ENCODE measurements around the gene WNT2.

Gene WNT2

GRCh38 chr7:117325836-117326235 is 3.0 kb upstream of the WNT2 start:
- no peak overlapping the region for H2AFZ ChIP-seq (ENCODE audit: low read depth, low read length, severe bottlenecking)
- H4K20me1 ChIP-seq (ENCODE audit: low read depth, low read length): no peaks in the 10 kb centered on the region
- H3K4me2 ChIP-seq (ENCODE audit: low read depth, low read length, poor library complexity, severe bottlenecking): no peak overlapping the region
- no peaks in the 10 kb centered on the region for H3K79me2 ChIP-seq (ENCODE audit: insufficient read depth, low read length)
- H3F3A ChIP-seq (ENCODE audit: insufficient read depth): no peaks in the 10 kb centered on the region
- no peak for TF ChIP-seq CTCF (IDR thresholded peaks at IDR 0.05; ENCODE audit: insufficient read depth, low read length, poor library complexity, severe bottlenecking)
- no peak for TF ChIP-seq EZH2phosphoT487 (conservative IDR thresholded peaks at IDR 0.05; ENCODE audit: low read length)
- H3K36me3 ChIP-seq (ENCODE audit: low read length): no peaks in the 10 kb centered on the region
- no peaks in the 10 kb centered on the region for H3K27me3 ChIP-seq (ENCODE audit: low read length)
- H3K9me3 ChIP-seq (ENCODE audit: insufficient read depth, low read length): no peaks in the 10 kb centered on the region
- H3K9me2 ChIP-seq (replicated peaks; ENCODE audit: insufficient read depth, low read length): no peaks in the 10 kb centered on the region
- no peak overlapping the region for H3K9ac ChIP-seq (ENCODE audit: low read length)
- H3K27ac ChIP-seq (ENCODE audit: low read depth, low read length): no peak overlapping the region
- H3K4me3 ChIP-seq (ENCODE audit: insufficient read depth, low read length, poor library complexity, severe bottlenecking): no peak overlapping the region

GRCh38 chr7:117324960-117325359 is 2.1 kb upstream of the WNT2 start:
- Histone ChIP-seq H2AFZ (ENCODE audit: low read depth, low read length, severe bottlenecking) (no peak overlapping the region), H3K9ac (ENCODE audit: low read length) (no peak overlapping the region), H4K20me1 (ENCODE audit: low read depth, low read length) (no peaks in the 10 kb centered on the region), H3K4me3 (ENCODE audit: insufficient read depth, low read length, poor library complexity, severe bottlenecking) (no peak overlapping the region), H3K27ac (ENCODE audit: low read depth, low read length) (no peak overlapping the region), H3F3A (ENCODE audit: insufficient read depth) (no peaks in the 10 kb centered on the region), H3K79me2 (ENCODE audit: insufficient read depth, low read length) (no peaks in the 10 kb centered on the region), H3K4me2 (ENCODE audit: low read depth, low read length, poor library complexity, severe bottlenecking) (no peak overlapping the region), H3K9me2 (replicated peaks; ENCODE audit: insufficient read depth, low read length) (no peaks in the 10 kb centered on the region), H3K27me3 (ENCODE audit: low read length) (no peaks in the 10 kb centered on the region), H3K36me3 (ENCODE audit: low read length) (no peaks in the 10 kb centered on the region), H3K9me3 (ENCODE audit: insufficient read depth, low read length) (no peaks in the 10 kb centered on the region)
- TF ChIP-seq EZH2phosphoT487 (conservative IDR thresholded peaks at IDR 0.05; ENCODE audit: low read length): no peak
- no peak for TF ChIP-seq CTCF (IDR thresholded peaks at IDR 0.05; ENCODE audit: insufficient read depth, low read length, poor library complexity, severe bottlenecking)

- no peak overlapping the region for H2AFZ ChIP-seq (ENCODE audit: low read depth, low read length, severe bottlenecking)
- no peak for TF ChIP-seq CTCF (IDR thresholded peaks at IDR 0.05; ENCODE audit: insufficient read depth, low read length, poor library complexity, severe bottlenecking)
- no peak for TF ChIP-seq EZH2phosphoT487 (conservative IDR thresholded peaks at IDR 0.05; ENCODE audit: low read length)
- no peaks in the 10 kb centered on the region for H4K20me1 ChIP-seq (ENCODE audit: low read depth, low read length)
- no peaks in the 10 kb centered on the region for H3K9me2 ChIP-seq (replicated peaks; ENCODE audit: insufficient read depth, low read length)
- no peaks in the 10 kb centered on the region for H3F3A ChIP-seq (ENCODE audit: insufficient read depth)
- no peak overlapping the region for H3K9ac ChIP-seq (ENCODE audit: low read length)
- no peaks in the 10 kb centered on the region for H3K9me3 ChIP-seq (ENCODE audit: insufficient read depth, low read length)
- no peak overlapping the region for H3K4me2 ChIP-seq (ENCODE audit: low read depth, low read length, poor library complexity, severe bottlenecking)
- no peaks in the 10 kb centered on the region for H3K27me3 ChIP-seq (ENCODE audit: low read length)
- H3K4me3 ChIP-seq (ENCODE audit: insufficient read depth, low read length, poor library complexity, severe bottlenecking): no peak overlapping the region
- no peaks in the 10 kb centered on the region for H3K79me2 ChIP-seq (ENCODE audit: insufficient read depth, low read length)
- H3K36me3 ChIP-seq (ENCODE audit: low read length): no peaks in the 10 kb centered on the region
- H3K27ac ChIP-seq (ENCODE audit: low read depth, low read length): no peak overlapping the region
Observed at GRCh38 chr7:117323851-117324711, 1.2 kb upstream of the WNT2 start.
